ENCODE results near the gene ERBB4. TPM values are rescaled to one million over a fixed set of nuclear protein-coding genes. Genes with fewer than 3 reads are reported as not detected.
"Not testable (repeated sequence)": the region's sequence is repeated elsewhere in the genome, so short reads cannot be mapped to it uniquely, and the experiment has no call there.

Gene ERBB4
- total RNA-seq, 1 experiment from 2014 or later = 0.15 TPM

- no peak overlapping the region for H3K4me3 ChIP-seq (ENCODE audit: low read depth in 2 of 2, low read length in 2 of 2)
- intact Hi-C loops (cut with micrococcal nuclease; ENCODE audit: unreplicated experiment) = no loop called here
- TF ChIP-seq CTCF (IDR thresholded peaks at IDR 0.05) = no peak
- TF ChIP-seq REST (IDR thresholded peaks at IDR 0.05; ENCODE audit: insufficient read depth in 1 of 2, low read depth in 2 of 2, low read length in 1 of 2) = no peak
- TF ChIP-seq TCF7L2 (IDR thresholded peaks at IDR 0.05; ENCODE audit: low read depth, low read length) = no peak
- no peak for TF ChIP-seq POLR2AphosphoS5 (IDR thresholded peaks at IDR 0.05; ENCODE audit: low read depth, low read length)
- no peak for TF ChIP-seq SIN3A (IDR thresholded peaks at IDR 0.05; ENCODE audit: borderline replicate concordance, insufficient read depth, low read depth, low read length)
- in situ Hi-C loops (cut with HindIII; ENCODE audit: low pct_unique_long_range_greater_than_20kb, low sequenced_read_pairs) = no loop called here
- ChIA-PET CTCF (no interaction called here), POLR2A (no interaction called here)
- H3K27ac ChIP-seq (ENCODE audit: low read length) = no peak overlapping the region
- BruUV-seq (replicated peaks) = no TSS peak
- H3K27me3 ChIP-seq (ENCODE audit: control insufficient read depth, insufficient read depth, low read length) = no peaks in the 10 kb centered on the region
- no peaks in the 10 kb centered on the region for H3K36me3 ChIP-seq (ENCODE audit: control insufficient read depth, insufficient read depth, low read length)
- no peak for DNase-seq (ENCODE audit: low read depth, low spot score)
- ATAC-seq = no peak
- H3K4me1 ChIP-seq (ENCODE audit: control insufficient read depth, insufficient read depth, low read length) = no peaks in the 10 kb centered on the region
- no peaks in the 10 kb centered on the region for H3K9me3 ChIP-seq (ENCODE audit: control insufficient read depth, insufficient read depth, low read depth, low read length)
Measured at GRCh38 chr2:212477571-212477970, 61.0 kb downstream of the ERBB4 start.

GRCh38 chr2:212473211-212473610, 65.4 kb downstream of the ERBB4 start:
- ChIA-PET CTCF (no interaction called here), POLR2A (no interaction called here)
- Histone ChIP-seq H3K27ac (ENCODE audit: low read length) (no peak overlapping the region), H3K27me3 (ENCODE audit: control insufficient read depth, insufficient read depth, low read length) (no peaks in the 10 kb centered on the region), H3K9me3 (ENCODE audit: control insufficient read depth, insufficient read depth, low read depth, low read length) (no peaks in the 10 kb centered on the region), H3K4me3 (ENCODE audit: low read depth in 2 of 2, low read length in 2 of 2) (no peak overlapping the region), H3K36me3 (ENCODE audit: control insufficient read depth, insufficient read depth, low read length) (no peaks in the 10 kb centered on the region), H3K4me1 (ENCODE audit: control insufficient read depth, insufficient read depth, low read length) (no peaks in the 10 kb centered on the region)
- intact Hi-C loops (cut with micrococcal nuclease; ENCODE audit: unreplicated experiment) (no loop called here), in situ Hi-C loops (cut with HindIII; ENCODE audit: low pct_unique_long_range_greater_than_20kb, low sequenced_read_pairs) (no loop called here)
- no TSS peak for BruUV-seq (replicated peaks)
- ATAC-seq (no peak), DNase-seq (ENCODE audit: low read depth, low spot score) (no peak)
- no peak for TF ChIP-seq SIN3A (IDR thresholded peaks at IDR 0.05; ENCODE audit: borderline replicate concordance, insufficient read depth, low read depth, low read length)
- no peak for TF ChIP-seq POLR2AphosphoS5 (IDR thresholded peaks at IDR 0.05; ENCODE audit: low read depth, low read length)
- no peak for TF ChIP-seq TCF7L2 (IDR thresholded peaks at IDR 0.05; ENCODE audit: low read depth, low read length)
- no peak for TF ChIP-seq REST (IDR thresholded peaks at IDR 0.05; ENCODE audit: insufficient read depth in 1 of 2, low read depth in 2 of 2, low read length in 1 of 2)
- no peak for TF ChIP-seq CTCF (IDR thresholded peaks at IDR 0.05)

GRCh38 chr2:212467551-212467950, 71.1 kb downstream of the ERBB4 start:
- H3K4me3 ChIP-seq (ENCODE audit: low read depth in 2 of 2, low read length in 2 of 2); CTCF ChIA-PET; in situ Hi-C loops (cut with HindIII; ENCODE audit: low pct_unique_long_range_greater_than_20kb, low sequenced_read_pairs); H3K4me1 ChIP-seq (ENCODE audit: control insufficient read depth, insufficient read depth, low read length); BruUV-seq (replicated peaks); POLR2A ChIA-PET; H3K36me3 ChIP-seq (ENCODE audit: control insufficient read depth, insufficient read depth, low read length); ATAC-seq; intact Hi-C loops (cut with micrococcal nuclease; ENCODE audit: unreplicated experiment); DNase-seq (ENCODE audit: low read depth, low spot score); H3K9me3 ChIP-seq (ENCODE audit: control insufficient read depth, insufficient read depth, low read depth, low read length); H3K27me3 ChIP-seq (ENCODE audit: control insufficient read depth, insufficient read depth, low read length); H3K27ac ChIP-seq (ENCODE audit: low read length): not testable (repeated sequence)
